OCI-LY7 (cell line): ENCODE measurements around the gene SPDYA. TPM values are rescaled to one million over a fixed set of nuclear protein-coding genes. Genes with fewer than 3 reads are reported as not detected.
A peak's percentile ranks its signal among the peaks of the same experiment; 100 is the strongest.

Experiments
- BruUV-seq: library from RNA; stranded (reverse); fragments of 400-500 nt; replicated peaks from 2 replicates; lab custom pipeline; 2021; lab: Mats Ljungman, UMichigan
- CTCF ChIA-PET: fragments of 300-600 bp; sonication (Branson Sonifier 250); formaldehyde crosslinking; loops from one replicate; lab custom pipeline; 2022; ENCODE audit warnings: antibody characterized with exemption; ENCODE audit not compliant: unreplicated experiment; lab: Charles Lee
- POLR2A ChIA-PET: fragments of 300-600 bp; sonication (Branson Sonifier 250); formaldehyde crosslinking; loops from one replicate; lab custom pipeline; 2022; ENCODE audit warnings: antibody characterized with exemption; lab: Charles Lee
- DNase-seq: peaks from one replicate; pipeline ENCODE4 v3.0.0-alpha.2; 2015; ENCODE audit warnings: low spot score
- H2AFZ ChIP-seq: fragments of 200-600 bp; sonication (generic), shearing (Covaris generic); 2 replicates; pipeline ENCODE4 v1.6.1; 2014; ENCODE audit warnings: mild to moderate bottlenecking, antibody characterized with exemption, low read length, moderate library complexity
- H3K27ac ChIP-seq: fragments of 200-600 bp; sonication (generic); 2 replicates; pipeline ENCODE4 v1.5.1; 2014; ENCODE audit warnings: mixed run types, low read depth, mild to moderate bottlenecking, moderate library complexity, low read length, inconsistent platforms; ENCODE audit not compliant: poor library complexity, severe bottlenecking
- H3K36me3 ChIP-seq: fragments of 200-600 bp; sonication (generic); 2 replicates; pipeline ENCODE4 v1.6.1; 2014; ENCODE audit warnings: mild to moderate bottlenecking, antibody characterized with exemption, low read length, moderate library complexity, mixed read lengths; ENCODE audit not compliant: insufficient read depth
- H3K4me1 ChIP-seq: fragments of 200-600 bp; sonication (generic); 2 replicates; pipeline ENCODE4 v1.5.1; 2014; ENCODE audit warnings: mild to moderate bottlenecking, low read length; ENCODE audit not compliant: insufficient read depth, poor library complexity, severe bottlenecking
- H3K4me2 ChIP-seq: fragments of 200-600 bp; sonication (generic); 2 replicates; pipeline ENCODE4 v1.6.1; 2014; ENCODE audit warnings: mild to moderate bottlenecking, low read length
- H3K4me3 ChIP-seq: fragments of 200-600 bp; sonication (generic); 2 replicates; pipeline ENCODE4 v1.5.1; 2014; ENCODE audit warnings: mild to moderate bottlenecking, low read depth, low read length; ENCODE audit not compliant: poor library complexity, severe bottlenecking
- H3K79me2 ChIP-seq: fragments of 200-600 bp; sonication (generic); 2 replicates; pipeline ENCODE4 v1.6.1; 2016; ENCODE audit warnings: low read depth, mild to moderate bottlenecking, low read length, moderate library complexity, mixed read lengths; ENCODE audit not compliant: insufficient read depth
- H3K9me2 ChIP-seq: fragments of 200-600 bp; sonication (generic); 2 replicates; pipeline ENCODE4 v1.6.1; 2016; ENCODE audit warnings: mild to moderate bottlenecking, low read length, mixed read lengths; ENCODE audit not compliant: insufficient read depth
- H3K9me3 ChIP-seq: fragments of 200-600 bp; sonication (generic); 2 replicates; pipeline ENCODE4 v1.6.1; 2014; ENCODE audit warnings: mild to moderate bottlenecking, mixed run types, low read length, mixed read lengths
- H4K20me1 ChIP-seq: fragments of 200-600 bp; sonication (generic); 2 replicates; pipeline ENCODE4 v1.6.1; 2014; ENCODE audit warnings: mild to moderate bottlenecking, antibody characterized with exemption, low read length, moderate library complexity, mixed read lengths; ENCODE audit not compliant: insufficient read depth
- EZH2phosphoT487 ChIP-seq: fragments of 200-600 bp; sonication (generic); IDR thresholded peaks from 2 replicates; pipeline ENCODE4 v1.6.1; 2018; ENCODE audit warnings: low read depth, borderline replicate concordance, mild to moderate bottlenecking, mixed run types, antibody characterized with exemption, low read length, moderate library complexity, mixed read lengths
- intact Hi-C: fragments of 100-400 bp; cut with micrococcal nuclease; formaldehyde crosslinking; loops from one replicate; pipeline ENCODE4 v1.10.0; 2022; ENCODE audit not compliant: unreplicated experiment
- total RNA-seq, 2 experiments: library from RNA; depleted of rRNA in 1 of 2; stranded (reverse); fragments of >200 nt in 1 of 2; shearing (Covaris generic) in 1 of 2; gene quantifications; 2 replicates each; pipeline ENCODE4 v1.2.3, GENCODE V29; 2014 to 2022
- TF ChIP-seq, protein P1 (sequence below): fragments of 200-600 bp; sonication (generic); conservative IDR thresholded peaks from 2 replicates; pipeline ENCODE4 v1.5.1; 2014; ENCODE audit warnings: mild to moderate bottlenecking, antibody characterized with exemption, low read length, moderate library complexity, mixed read lengths

SPDYA gene
- total RNA-seq, 2 experiments from 2014 or later: 1.1 to 1.7 TPM

DNA sequence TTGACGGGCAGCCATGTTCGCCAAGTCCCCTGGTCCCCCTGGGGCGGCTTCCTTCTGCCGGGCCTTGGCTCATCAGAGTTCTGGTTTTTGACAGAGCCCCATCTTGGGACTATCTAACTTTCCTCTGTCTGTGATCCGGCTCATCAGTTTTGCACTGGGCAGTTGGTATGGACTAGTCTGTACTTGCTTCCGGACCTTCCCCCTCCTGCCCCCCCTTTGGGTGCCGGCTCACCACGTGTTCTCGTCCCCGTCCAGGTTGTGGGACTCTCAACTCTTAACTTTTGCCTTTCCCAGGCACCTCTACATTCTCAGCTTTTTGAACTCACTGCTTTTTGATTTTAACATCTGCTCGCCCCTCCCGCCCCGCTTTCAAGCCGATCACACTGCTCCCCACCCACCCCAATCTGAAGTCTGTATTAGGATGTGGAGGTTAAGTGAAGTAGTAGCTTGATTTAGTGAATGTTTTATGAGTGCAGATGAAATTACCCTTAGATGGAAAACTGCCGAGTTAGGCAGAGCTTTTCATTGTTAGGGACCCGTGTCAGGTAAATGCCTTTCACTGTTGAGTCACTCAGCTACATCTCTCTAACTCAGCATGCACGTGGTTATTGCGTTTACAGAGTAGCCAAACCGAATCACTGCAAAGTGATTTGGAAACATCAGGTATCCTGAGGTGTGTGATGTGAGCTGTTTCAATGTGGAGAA lies 84.7 kb downstream of the SPDYA start:
- Histone ChIP-seq H3K9me3 (peaks cover 6% of the 10 kb centered on the region; the same call in 1 of the 2 replicates), H3K79me2 (peaks cover 59% of the 10 kb centered on the region), H3K36me3 (peaks cover 56% of the 10 kb centered on the region), H2AFZ (peak overlapping the region; percentile 59; the same call in 1 of the 2 replicates), H3K27ac (peak overlapping the region; percentile 61), H3K9me2 (no peaks in the 10 kb centered on the region), H3K4me3 (peak overlapping the region; percentile 99), H4K20me1 (peaks cover 52% of the 10 kb centered on the region), H3K4me2 (peak overlapping the region; percentile 91), H3K4me1 (peaks cover 40% of the 10 kb centered on the region)
- CTCF ChIA-PET: no interaction called here
- intact Hi-C loops: loop anchor here (5.0 kb wide), 1 partner anchor 143 kb away; the partner anchor contains the start of gene PPP1CB
- TF ChIP-seq EZH2phosphoT487: no peak
- TF ChIP-seq, protein P1, sequence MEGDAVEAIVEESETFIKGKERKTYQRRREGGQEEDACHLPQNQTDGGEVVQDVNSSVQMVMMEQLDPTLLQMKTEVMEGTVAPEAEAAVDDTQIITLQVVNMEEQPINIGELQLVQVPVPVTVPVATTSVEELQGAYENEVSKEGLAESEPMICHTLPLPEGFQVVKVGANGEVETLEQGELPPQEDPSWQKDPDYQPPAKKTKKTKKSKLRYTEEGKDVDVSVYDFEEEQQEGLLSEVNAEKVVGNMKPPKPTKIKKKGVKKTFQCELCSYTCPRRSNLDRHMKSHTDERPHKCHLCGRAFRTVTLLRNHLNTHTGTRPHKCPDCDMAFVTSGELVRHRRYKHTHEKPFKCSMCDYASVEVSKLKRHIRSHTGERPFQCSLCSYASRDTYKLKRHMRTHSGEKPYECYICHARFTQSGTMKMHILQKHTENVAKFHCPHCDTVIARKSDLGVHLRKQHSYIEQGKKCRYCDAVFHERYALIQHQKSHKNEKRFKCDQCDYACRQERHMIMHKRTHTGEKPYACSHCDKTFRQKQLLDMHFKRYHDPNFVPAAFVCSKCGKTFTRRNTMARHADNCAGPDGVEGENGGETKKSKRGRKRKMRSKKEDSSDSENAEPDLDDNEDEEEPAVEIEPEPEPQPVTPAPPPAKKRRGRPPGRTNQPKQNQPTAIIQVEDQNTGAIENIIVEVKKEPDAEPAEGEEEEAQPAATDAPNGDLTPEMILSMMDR: no peak
- POLR2A ChIA-PET: interaction anchor here (0.8 to 1.8 kb wide), 6 partner anchors 10 to 471 kb away, joined by 3 to 12 read pairs (median 6); partner anchors contain the start of gene TRMT61B
- BruUV-seq: no TSS peak
- DNase-seq: peak; percentile 66

DNA sequence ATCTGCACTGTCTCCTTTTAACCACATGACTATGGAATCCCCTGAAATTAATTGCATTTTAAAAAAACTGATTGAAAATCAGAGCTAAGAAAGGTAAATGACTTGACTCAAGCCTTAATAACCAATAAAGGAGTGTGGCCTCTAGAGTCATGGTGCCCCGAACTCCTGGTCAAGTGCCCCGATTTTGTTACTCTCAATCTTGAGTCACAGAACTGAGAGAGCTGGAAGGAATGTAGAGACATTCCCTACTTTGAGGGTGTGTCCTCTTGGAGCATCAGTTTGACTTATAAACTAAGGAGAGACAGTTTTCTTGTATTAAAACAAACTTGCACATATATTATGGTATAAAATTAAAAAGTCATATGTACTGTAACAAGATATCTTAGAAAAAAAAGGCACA lies 86.3 kb downstream of the SPDYA start:
- Histone ChIP-seq H3K79me2 (peaks cover 75% of the 10 kb centered on the region), H3K9me2 (no peaks in the 10 kb centered on the region), H3K4me2 (peak overlapping the region; percentile 91), H3K27ac (no peak overlapping the region), H3K4me3 (peak overlapping the region; percentile 99), H3K4me1 (peaks cover 40% of the 10 kb centered on the region), H4K20me1 (peaks cover 67% of the 10 kb centered on the region), H2AFZ (no peak overlapping the region), H3K9me3 (peaks cover 6% of the 10 kb centered on the region; the same call in 1 of the 2 replicates), H3K36me3 (peaks cover 72% of the 10 kb centered on the region)
- intact Hi-C loops: loop anchor here (5.0 kb wide), 1 partner anchor 145 kb away; the partner anchor contains the start of gene PPP1CB
- no TSS peak for BruUV-seq
- POLR2A ChIA-PET: interaction anchor here (0.7 to 1.8 kb wide), 4 partner anchors 8 to 145 kb away, joined by 3 to 12 read pairs (median 4); partner anchors contain the start of genes PPP1CB and TRMT61B
- TF ChIP-seq EZH2phosphoT487: no peak
- TF ChIP-seq, protein P1: no peak
- DNase-seq: no peak
- CTCF ChIA-PET: no interaction called here
